ENCODE measurements around the gene FAM222B.
"Not testable (repeated sequence)": the region's sequence is repeated elsewhere in the genome, so short reads cannot be mapped to it uniquely, and the experiment has no call there.

FAM222B gene

DNA sequence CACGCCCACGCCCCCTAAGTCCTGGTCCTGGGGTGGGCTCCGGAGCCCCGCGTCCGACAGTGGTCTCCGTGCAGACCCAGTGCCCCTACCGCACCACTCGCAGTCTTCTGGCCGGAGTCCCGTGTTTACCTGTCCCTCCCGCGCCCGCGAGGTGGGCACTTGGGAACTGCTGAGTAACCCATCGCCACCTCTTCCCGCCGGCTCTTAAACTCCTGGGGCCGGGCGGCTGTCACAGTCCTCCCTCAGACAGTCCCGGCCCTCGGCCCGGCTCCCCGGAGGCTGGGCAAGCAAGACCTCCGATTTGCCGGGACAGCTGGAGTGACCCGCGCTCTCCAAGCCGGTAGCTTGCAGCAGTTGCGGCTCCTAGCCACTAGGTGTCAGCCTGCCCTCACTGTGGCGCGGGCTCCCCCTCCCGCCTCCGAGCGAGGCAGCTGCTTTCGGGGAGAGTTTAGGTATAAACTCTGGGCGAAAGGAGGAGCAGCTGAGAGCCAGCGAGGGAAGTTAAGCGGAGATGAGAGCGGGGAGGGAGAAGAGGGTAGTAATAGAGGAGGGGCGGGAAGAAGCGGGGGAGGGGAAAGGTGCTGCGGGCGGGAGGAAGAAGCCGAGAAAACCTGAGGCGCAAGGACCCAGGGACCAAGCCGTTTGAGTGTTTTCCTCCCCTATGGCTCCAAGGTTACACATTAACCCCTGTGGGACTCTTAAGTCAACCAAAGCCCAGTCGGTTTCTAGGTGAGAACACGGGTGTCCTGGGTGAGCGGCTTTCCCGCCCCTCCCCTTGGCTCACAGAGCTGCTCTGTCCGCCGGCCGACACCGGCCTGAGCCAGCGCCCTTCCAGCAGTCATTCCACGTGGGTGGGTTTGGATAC lies 115.7 kb downstream of the FAM222B start:
- peak; percentile 92 for DNase-seq (ENCODE audit: low read depth)

DNA sequence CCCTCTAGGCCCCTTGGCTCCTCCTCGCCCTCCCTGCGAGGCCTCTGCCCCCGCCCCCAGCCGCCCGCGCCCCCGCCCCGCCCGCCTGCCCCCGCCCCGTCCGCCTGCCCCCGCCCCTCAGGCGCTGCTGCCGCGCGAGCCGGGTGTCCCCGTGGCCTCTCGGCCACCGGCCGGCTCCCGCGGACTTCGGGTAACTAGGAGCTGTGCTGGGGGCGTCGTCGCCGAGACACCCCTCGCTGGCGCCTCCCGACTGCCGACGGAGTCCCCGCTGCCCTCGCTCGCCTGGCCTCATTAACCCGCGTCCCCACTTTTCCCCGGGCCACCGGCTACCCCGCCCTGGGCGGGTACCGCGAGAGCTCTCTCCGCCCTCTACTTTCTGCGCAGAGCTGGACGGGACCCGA lies 116.4 kb downstream of the FAM222B start, which contains the start of gene TLCD1:
Gene TLCD1, minus strand, starts transcription at position 8 of the 401 bp plus-strand sequence. CDS start 136 bp downstream, outside the sequence.
- peak; percentile 73 for DNase-seq (ENCODE audit: low read depth)

DNA sequence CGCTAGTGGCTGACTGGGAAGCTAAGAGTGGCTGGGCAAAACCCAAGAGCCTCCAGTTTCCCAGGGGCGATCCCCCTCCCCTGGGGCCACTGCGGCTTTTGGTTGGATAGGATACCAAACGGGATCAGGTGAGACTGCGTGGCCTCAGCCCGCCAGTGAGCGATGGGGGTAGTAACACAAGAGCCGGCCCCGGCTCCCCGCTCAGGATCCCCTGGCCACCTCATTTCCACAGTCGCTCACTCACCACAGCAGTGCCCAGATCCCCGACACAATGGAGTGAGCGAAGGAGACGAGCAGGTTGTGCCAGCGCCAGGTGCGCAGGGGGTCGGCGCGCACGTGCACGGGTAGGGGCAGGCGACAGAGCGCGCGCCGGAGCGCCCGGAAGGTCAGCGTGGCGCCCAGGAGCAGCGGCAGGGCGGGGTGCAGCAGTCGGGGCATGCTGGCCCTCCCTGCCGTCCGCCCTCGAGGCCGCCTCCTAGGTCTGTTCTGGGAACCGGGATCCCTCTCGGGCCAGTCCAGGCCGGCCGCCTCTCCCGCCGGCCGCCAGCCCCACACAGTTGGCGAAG lies 116.8 kb downstream of the FAM222B start:
- peak; percentile 88 for DNase-seq (ENCODE audit: low read depth)

DNA sequence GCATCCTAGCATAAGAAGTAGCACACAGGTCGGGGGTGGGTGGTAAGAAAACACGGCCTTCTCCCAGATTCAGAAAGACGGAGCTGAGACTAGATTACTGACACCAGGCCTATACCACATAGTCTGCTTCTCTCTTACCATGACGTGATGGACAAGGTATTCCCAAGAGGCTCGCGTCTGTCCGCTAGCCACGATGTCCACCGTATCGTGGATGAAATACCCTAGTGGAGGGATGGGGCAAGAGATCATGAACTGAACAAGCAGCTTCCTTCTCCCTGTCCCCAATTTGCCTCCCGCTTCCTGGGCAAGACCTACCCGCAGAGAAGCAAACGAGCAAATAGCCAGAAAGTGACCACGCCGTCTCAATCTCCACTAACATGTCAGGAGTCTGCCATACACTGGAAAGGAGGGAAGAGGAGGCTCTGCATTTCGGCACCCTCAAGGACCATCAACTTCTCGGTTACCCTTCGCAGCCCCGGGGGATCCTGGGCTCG lies 117.4 kb downstream of the FAM222B start:
- DNase-seq (ENCODE audit: low read depth): peak; percentile 61

DNA sequence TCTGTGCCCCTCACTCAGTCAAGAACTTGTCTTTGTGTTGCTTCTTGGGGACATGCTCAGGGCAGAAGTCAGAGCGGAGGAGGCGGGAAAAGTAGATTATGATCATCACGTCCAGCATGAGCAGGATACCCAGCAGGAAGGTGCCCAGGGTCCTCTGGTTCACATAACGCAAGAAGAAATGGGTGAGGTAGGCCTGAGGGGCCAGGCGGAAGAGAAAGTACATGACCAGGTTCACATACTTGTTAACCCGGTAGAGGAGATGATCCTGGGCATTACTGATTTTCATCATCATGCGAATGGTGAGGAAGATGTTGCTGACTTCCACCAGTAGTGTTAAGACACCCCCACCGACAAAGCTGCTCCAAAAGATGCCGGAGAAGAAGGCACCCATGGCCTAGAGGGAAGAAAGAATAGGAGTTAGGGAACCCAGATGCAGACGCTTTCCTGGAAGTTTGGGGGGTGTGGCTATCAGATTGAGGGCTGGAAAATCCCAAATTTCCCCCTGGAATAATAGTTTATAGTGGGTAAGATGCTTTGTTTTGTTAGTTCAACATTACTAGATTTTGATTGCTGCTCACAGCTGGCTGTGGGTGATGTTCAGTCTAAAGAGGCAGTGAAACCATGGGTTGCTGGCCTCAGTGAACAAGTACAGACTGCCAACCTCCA lies 118.0 kb downstream of the FAM222B start:
- DNase-seq (ENCODE audit: low read depth): no peak

DNA sequence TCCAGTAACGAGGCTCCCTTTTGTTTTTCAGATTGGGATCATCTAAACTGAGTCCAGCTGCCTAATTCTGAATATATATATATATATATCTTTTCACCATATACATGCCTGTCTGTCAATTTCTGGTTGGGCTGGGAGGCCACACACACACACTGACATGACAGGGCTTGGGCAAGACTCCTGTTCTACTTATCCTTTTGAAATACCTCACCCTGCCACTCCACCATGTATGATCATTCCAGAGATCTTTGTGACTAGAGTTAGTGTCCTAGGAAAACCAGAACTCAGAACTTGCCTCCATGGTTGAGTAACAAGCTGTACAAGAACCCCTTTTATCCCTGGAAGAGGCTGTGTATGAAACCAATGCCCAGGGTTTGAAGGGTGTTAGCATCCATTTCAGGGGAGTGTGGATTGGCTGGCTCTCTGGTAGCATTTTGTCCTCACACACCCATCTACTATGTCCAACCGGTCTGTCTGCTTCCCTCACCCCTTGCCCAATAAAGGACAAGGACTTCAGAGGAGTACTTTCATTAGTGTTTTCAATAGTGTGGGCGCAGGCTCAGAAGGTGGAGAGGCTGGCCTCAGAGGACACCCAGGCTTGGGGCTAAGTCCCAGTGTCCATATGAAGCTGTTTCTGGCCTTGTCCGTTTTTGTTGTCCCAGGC lies 118.6 kb downstream of the FAM222B start:
- DNase-seq (ENCODE audit: low read depth): not testable (repeated sequence)

DNA sequence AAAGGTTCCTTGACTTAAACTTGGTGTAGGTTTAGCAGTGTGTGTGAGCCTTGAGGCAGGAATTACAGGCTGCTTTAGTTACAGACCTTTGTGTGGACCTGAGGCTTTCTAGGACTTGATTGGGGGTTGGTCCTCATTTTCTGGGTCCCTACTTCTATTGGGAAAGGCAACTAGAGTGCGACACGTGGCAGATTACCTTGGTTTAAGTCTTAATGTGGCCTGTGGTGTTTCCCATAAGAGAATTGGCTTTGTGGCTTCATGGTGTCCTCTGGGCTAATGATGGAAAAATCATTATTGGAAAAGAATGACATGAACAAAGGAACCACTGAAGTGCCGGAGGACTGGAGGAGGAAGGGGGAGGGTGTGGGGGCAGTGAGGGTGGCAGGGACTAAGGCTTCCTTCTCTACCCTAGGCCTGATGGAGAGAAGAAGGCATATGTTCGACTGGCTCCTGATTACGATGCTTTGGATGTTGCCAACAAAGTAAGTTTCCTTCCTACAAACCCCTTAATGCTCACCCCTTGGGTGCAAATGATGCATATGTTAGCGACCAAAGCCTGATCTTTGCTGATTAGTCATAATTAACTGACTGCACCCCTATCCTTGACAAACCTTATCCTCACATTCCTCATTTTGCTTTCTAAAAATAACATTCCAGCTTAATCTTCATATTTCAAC lies 119.3 kb downstream of the FAM222B start:
- DNase-seq (ENCODE audit: low read depth): no peak

DNA sequence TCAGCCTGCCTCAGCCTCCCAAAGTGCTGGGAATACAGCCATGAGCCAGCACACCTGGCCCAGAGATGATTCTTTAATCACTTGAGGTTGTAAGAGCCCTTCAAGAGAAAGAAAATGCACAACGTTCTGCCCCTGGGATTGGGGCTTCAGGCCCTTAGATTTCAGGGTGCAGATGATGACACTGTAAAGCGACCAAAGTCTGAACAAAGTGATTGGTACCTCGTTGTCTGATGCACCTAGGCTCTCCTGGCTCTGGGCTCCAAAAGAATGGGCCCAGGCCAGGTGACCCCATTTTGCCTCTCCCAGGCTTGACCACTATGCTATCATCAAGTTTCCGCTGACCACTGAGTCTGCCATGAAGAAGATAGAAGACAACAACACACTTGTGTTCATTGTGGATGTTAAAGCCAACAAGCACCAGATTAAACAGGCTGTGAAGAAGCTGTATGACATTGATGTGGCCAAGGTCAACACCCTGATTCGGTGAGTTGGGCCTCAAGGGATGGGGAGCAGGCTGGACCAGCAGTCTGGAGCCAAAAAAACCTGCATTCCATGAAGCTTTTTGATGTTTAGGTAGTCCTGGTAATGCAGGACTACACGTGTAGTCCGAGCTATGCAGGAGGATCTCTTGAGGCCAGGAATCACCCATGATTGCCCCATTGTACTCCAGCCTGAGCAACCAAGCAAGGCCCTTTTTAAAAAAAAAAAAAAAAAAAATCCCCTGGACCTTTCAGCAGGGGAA lies 120.0 kb downstream of the FAM222B start:
- DNase-seq (ENCODE audit: low read depth): no peak

DNA sequence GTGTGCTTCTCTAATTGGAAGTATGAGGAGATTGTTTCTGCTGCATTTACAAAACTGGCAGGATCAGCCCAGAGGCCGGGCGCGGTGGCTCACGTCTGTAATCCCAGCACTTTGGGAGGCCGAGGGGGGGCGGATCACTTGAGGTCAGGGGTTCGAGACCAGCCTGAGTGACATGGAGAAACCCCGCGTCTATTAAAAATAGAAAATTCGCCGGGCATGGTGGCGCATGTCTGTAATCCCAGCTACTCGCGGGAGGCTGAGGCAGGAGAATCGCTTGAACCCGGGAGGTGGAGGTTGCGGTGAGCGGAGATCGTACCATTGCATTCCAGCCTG lies 121.6 kb downstream of the FAM222B start:
- DNase-seq (ENCODE audit: low read depth): not testable (repeated sequence)

DNA sequence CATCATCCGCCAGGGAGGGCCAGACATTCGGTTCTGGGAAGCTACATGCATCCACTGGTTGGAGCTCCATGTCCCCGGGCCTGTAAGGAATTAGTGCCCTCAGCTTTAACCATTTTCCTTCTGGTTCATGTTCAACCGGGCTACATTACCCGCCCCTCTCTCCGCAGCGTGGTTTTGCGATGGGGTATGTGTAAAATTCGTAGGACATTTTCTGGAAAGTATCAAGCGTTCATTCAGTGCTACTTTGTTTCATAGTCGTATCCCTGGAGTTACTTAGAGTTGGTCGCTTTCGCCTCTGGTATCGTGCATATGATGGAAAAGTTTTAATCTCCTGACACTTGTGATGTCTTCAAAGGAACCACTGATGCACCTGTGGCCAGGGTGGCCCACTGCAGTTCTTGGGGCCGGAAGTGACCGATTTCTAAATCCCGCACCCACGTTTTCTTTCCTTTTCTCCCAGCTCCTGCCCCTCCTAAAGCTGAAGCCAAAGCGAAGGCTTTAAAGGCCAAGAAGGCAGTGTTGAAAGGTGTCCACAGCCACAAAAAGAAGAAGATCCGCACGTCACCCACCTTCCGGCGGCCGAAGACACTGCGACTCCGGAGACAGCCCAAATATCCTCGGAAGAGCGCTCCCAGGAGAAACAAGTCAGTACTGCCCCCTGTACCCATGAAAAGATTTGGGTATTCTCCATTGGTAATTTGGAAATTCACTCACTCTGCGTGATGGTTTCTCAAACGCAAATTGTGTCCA lies 122.2 kb downstream of the FAM222B start:
- no peak for DNase-seq (ENCODE audit: low read depth)

DNA sequence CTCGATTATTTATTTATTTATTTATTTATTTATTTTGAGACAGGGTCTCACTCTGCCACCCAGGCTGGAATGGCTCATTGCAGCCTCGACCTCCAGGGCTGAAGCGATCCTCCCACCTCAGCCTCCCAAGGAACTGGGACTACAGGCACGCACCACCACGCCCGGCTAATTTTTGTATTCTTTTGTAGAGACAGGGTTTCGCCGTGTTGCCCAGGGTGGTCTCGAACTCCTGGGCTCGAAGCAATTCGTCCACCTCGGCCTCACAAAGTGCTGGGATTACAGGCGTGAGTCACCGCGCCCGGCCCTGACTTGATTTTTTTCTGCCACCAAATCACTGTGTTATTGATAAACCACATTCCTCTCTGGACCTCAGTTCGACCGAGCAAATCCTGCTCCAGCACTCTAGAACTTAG lies 123.6 kb downstream of the FAM222B start:
- no peak for DNase-seq (ENCODE audit: low read depth)

DNA sequence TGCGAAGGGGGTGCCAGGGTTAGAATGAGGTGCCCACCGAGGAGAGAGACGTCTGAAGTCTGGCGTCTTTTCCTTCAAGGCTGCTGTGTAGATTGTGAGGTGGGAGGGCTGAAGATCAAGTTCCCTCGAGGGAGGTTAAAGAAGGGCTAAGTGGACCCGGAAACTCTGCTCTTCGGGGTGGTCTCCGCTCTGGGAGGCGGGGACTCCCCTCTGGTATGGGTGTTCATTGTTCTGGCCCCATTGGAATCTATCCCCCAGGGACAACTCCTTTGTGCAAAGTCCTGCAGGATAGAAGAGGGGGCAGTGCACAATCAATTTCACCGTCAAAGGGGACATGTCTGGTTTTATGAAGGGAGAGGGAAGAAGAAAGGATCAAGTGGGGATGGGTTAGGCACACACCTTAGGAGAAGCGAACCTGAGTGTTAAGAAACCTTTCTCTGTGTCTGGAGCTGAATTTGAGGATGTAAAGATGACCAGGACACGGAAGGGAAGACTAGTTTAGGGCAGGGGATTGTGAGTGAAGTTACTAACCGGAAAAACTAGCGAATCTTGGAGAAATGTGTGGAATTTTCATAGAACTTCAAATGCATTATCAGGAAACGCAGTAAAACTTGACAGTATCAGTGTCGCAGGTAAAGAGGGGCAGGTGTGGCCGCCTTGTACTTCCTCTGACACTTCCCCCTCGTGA lies 124.1 kb downstream of the FAM222B start:
- peak; percentile 33 for DNase-seq (ENCODE audit: low read depth)

DNA sequence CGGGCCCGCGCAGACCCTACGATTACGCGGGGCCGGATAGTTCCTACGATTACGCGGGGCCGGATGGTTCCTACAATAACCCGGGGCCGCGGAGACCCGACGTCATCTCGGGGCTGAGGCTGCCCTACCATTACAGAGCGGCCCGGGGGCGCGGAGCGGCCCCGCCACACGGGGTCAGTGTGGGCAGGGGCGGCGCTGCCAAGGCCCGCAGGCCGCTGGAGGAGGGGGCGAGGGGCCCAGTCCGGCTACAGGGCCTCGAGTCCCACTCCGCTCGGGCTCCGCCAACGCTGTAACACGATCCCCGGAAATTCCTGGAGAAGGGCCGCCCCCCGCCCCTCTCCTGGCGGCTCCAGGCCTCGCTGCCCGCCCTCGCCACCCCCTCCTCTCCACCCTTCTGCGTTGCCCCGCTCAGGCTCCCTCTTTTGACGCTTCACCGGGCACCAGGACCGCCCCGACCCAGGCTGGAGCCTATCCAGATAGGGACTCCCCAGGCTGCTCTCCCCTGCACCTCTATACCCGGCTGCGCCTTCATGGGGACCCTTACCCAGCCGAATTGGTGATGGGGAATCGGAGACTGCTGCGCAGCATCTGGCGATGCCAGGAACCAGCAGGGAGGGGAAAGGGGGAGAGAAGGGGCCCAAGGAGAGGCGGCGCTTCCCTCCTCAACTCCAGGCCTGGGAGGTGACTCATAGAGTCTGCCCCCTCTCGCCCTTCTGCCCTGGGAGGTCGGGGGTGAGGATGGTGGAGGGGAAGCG lies 124.8 kb downstream of the FAM222B start, which contains the start of gene RAB34:
Gene RAB34, minus strand, starts transcription at position 291 of the 755 bp plus-strand sequence. CDS start 602 bp downstream, outside the sequence.
- peak; percentile 92 for DNase-seq (ENCODE audit: low read depth)

DNA sequence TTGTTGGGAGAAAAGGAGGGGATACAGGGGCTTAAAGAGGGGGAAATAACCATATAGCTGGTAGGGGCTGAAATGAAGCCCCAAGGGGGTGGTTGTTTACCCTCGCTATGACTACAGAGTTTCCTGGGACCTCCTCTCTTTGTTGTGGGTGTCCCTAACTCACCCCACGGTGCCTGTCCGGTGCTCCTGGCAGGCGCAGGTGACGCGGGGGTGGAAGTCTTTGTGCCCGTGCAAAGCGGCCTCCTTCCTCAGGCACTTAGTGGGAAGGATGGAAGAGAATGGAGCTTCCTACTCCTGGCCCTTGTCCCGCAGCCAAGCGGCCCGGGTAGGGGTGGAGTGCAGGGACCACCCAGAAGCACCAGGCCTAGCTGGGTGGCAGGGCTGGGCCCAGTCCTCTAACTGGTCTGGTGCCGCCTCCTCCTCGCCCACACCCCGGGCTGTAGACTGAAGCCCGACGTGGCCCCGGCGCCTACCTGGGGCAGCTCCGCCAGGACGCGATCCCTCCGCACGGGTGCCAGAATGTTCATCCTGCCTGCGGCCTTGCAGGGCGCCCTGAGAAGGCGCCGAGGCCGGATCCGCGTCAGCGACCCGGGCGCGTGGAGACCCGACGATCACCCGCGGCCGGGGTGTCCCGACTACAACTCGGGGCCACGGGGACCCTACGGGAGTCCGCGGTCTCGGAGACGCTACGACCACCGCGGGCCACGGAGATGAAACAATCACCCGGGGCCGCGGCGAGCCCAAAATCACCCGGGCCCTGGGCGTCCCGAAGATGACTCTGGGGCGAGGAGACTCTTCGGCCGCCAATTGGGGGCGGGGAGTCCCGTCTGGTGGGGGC lies 125.6 kb downstream of the FAM222B start:
- peak; percentile 49 for DNase-seq (ENCODE audit: low read depth)

DNA sequence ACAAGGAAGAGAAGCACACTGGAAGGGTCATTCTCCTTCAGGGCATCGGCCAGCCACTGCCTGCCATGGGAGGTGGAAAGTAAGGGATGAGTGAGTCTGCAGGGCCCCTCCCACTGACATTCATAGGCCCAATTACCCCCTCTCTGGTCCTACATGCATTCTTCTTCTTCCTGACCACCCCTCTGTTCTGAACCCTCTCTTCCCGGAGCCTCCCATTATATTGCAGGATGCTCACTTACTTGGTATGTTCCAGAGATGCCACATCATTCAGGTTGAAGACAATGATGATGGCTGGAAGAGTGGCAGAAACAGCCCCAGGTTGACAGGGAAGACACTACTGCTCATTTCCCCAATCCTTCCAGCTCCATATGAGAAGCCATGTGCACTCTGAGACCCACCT lies 127.4 kb downstream of the FAM222B start:
- DNase-seq (ENCODE audit: low read depth): no peak

DNA sequence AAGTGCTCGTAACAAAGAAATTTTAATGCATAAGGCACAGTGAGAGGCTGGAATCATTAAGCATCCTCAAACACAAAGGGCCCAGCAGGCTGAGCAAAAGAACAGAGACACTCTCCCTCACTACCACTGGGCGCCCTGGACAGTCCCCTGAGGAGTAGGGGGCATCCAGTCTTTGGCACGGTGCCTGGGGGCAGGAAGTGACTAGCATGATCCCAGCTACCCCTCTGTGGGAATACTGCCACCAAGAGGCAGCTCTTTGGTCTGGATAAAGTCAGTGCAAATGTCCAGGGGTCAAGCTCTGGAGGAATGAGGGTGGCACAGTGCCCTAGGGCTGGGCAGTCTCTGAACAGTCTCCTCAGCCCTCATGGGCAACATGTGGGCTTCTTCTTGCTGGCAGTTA lies 128.3 kb downstream of the FAM222B start:
- DNase-seq (ENCODE audit: low read depth): no peak

DNA sequence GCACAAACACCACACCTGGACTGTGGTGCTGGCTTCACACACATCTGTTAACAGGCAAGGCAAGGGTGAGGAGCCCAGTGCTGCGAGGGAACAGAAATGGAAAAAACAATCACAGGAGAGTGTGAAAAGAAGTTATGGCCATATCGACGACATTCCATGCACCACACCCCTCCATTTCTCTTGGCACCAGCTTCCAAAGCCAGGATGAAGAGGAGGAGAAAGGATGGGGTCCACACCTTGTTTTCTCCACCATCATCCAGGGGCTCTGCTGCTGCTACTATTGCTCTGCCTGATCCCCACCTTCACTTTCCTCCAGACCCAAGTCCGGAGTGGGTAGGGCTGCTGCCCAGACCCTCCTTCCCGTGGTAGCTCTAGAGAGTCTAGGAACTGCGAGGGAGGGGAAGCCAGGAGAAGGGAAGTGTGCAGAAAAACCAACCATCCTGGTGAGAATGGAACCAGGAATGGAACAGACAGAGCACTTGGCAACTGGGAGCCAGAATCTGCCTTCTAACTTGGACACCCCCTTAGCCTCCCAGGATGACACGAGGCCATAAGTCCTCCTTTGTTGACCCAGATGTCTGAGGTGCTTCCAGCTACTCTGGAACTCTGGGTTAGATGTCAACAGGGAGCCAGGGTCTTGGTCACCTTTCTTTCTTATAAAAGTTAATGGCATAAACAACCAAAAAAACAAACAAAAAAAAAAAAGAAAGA lies 129.7 kb downstream of the FAM222B start:
- DNase-seq (ENCODE audit: low read depth): no peak

All from EH (cell line).